Thoracic aorta (tissue), 2 donors: ENCODE measurements around the gene ARHGAP31. TPM values are rescaled to one million over a fixed set of nuclear protein-coding genes. Genes with fewer than 3 reads are reported as not detected.
"Not testable (repeated sequence)": the region's sequence is repeated elsewhere in the genome, so short reads cannot be mapped to it uniquely, and the experiment has no call there.

ENCODE experiments used
- ATAC-seq: fragments of 150-250 bp; one replicate; pipeline ENCODE4 v1.8.0; 2017; ENCODE audit warnings: low read depth; ENCODE audit not compliant: insufficient number of reproducible peaks, low FRiP score
- DNase-seq: peaks from one replicate; pipeline ENCODE4 v3.0.0-alpha.2; 2020; ENCODE audit warnings: low spot score
- H3K27ac ChIP-seq, 2 donors: fragments of 200-600 bp; sonication (generic); 1 replicate in 1 of 2; 2 replicates in 1 of 2; pipeline ENCODE4 v1.5.1; 2016; ENCODE audit warnings: mild to moderate bottlenecking in 2 of 2, moderate library complexity in 2 of 2
- H3K27me3 ChIP-seq: fragments of 200-600 bp; sonication (generic); replicated peaks from 2 replicates; pipeline ENCODE4 v1.6.0; 2016; ENCODE audit warnings: mild to moderate bottlenecking; ENCODE audit not compliant: insufficient read depth
- H3K36me3 ChIP-seq: fragments of 200-600 bp; sonication (generic); one replicate; pipeline ENCODE4 v1.5.1; 2016
- H3K4me1 ChIP-seq, 2 donors: fragments of 200-600 bp; sonication (generic); 1 replicate in 1 of 2; 2 replicates in 1 of 2; pipeline versions ENCODE4 v1.5.1 to v1.6.0; 2016; ENCODE audit warnings: low read depth in 2 of 2, mild to moderate bottlenecking in 1 of 2; ENCODE audit not compliant: control insufficient read depth in 1 of 2
- H3K4me3 ChIP-seq: fragments of 200-600 bp; sonication (generic); 2 replicates; pipeline ENCODE4 v1.5.1; 2016; ENCODE audit warnings: mild to moderate bottlenecking
- H3K9me3 ChIP-seq: fragments of 200-600 bp; sonication (generic); 2 replicates; pipeline ENCODE4 v1.5.1; 2016
- total RNA-seq, 2 donors: library from RNA; depleted of rRNA; stranded (reverse); fragments of >200 nt; gene quantifications; one replicate each; pipeline versions ENCODE4 v1.1.0 to v1.2.3, GENCODE V29; 2016
- TF ChIP-seq, protein P1 (sequence below): fragments of 200-600 bp; sonication (generic); IDR thresholded peaks from one replicate; pipeline ENCODE4 v1.5.1; 2019; ENCODE audit warnings: antibody characterized with exemption

The ARHGAP31 gene
- total RNA-seq, 2 donors from 2014 or later = 20.8 to 33.6 TPM

- ATAC-seq (no peak), DNase-seq (no peak)
- Histone ChIP-seq H3K9me3 (no peaks in the 10 kb centered on the region), H3K36me3 (no peaks in the 10 kb centered on the region), H3K27me3 (no peaks in the 10 kb centered on the region), H3K27ac (no peak overlapping the region), H3K4me3 (no peak overlapping the region), H3K4me1 (no peaks in the 10 kb centered on the region)
- TF ChIP-seq, protein P1, sequence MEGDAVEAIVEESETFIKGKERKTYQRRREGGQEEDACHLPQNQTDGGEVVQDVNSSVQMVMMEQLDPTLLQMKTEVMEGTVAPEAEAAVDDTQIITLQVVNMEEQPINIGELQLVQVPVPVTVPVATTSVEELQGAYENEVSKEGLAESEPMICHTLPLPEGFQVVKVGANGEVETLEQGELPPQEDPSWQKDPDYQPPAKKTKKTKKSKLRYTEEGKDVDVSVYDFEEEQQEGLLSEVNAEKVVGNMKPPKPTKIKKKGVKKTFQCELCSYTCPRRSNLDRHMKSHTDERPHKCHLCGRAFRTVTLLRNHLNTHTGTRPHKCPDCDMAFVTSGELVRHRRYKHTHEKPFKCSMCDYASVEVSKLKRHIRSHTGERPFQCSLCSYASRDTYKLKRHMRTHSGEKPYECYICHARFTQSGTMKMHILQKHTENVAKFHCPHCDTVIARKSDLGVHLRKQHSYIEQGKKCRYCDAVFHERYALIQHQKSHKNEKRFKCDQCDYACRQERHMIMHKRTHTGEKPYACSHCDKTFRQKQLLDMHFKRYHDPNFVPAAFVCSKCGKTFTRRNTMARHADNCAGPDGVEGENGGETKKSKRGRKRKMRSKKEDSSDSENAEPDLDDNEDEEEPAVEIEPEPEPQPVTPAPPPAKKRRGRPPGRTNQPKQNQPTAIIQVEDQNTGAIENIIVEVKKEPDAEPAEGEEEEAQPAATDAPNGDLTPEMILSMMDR = no peak
Observed at GRCh38 chr3:119336823-119337222, 42.6 kb downstream of the ARHGAP31 start.

- not testable (repeated sequence) for H3K9me3 ChIP-seq, H3K27me3 ChIP-seq, H3K27ac ChIP-seq, H3K36me3 ChIP-seq, DNase-seq, H3K4me3 ChIP-seq, ATAC-seq, H3K4me1 ChIP-seq
Observed at GRCh38 chr3:119337407-119337806, 43.2 kb downstream of the ARHGAP31 start.

DNA sequence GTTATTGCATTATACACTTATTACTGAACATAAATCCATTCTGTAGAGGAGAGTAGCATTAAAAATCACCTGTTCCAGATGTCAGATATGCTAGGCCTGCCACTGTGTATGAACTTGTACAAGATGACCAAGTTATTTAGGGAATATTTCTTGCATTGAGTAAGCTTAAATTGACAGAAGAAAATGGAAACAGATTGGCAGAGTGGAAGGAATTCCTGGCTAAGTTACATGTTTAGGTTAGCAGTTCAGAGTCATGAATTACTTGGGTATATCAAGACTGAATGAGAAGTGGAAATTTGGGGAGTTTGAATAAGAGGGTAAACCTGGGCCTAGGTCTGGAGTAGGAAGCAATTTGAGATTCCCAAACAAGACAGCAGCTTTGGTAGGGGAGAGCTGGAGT is 44.6 kb downstream of the ARHGAP31 start:
- H3K27ac ChIP-seq = no peak overlapping the region
- DNase-seq (no peak), ATAC-seq (no peak)
- TF ChIP-seq, protein P1 = no peak
- no peaks in the 10 kb centered on the region for H3K27me3 ChIP-seq
- no peaks in the 10 kb centered on the region for H3K36me3 ChIP-seq
- no peak overlapping the region for H3K4me3 ChIP-seq
- H3K4me1 ChIP-seq = no peaks in the 10 kb centered on the region
- H3K9me3 ChIP-seq = no peaks in the 10 kb centered on the region

DNA sequence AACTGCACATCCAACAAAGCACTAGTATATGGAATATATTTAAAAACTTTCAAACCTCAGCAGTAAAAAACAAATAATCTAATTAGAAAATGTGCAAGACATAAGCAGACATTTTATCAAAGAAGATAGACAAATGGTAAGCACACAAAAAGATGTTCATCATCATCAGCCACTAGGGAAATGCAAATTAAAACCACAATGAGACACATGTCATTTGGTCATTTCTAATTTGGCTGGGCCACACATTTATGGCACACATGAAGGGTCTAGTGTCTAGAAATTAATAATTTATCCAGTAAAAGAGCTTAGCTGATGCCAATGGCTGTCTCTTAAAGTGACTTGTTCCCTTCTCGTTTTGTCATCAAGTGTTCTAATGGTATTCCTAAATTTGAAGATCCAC is 45.8 kb downstream of the ARHGAP31 start:
- Histone ChIP-seq H3K36me3 (no peaks in the 10 kb centered on the region), H3K4me1 (no peaks in the 10 kb centered on the region), H3K9me3 (no peaks in the 10 kb centered on the region), H3K27me3 (no peaks in the 10 kb centered on the region), H3K27ac (no peak overlapping the region), H3K4me3 (no peak overlapping the region)
- TF ChIP-seq, protein P1 = no peak
- ATAC-seq = no peak
- DNase-seq = no peak

- Histone ChIP-seq H3K27me3 (no peaks in the 10 kb centered on the region), H3K27ac (no peak overlapping the region), H3K4me1 (no peaks in the 10 kb centered on the region), H3K36me3 (no peaks in the 10 kb centered on the region), H3K4me3 (no peak overlapping the region), H3K9me3 (no peaks in the 10 kb centered on the region)
- DNase-seq (no peak), ATAC-seq (no peak)
- TF ChIP-seq, protein P1 = no peak
Observed at GRCh38 chr3:119340446-119340845, 46.3 kb downstream of the ARHGAP31 start.

GRCh38 chr3:119342176-119342575 is 48.0 kb downstream of the ARHGAP31 start:
- DNase-seq (no peak), ATAC-seq (no peak)
- H3K9me3 ChIP-seq = no peaks in the 10 kb centered on the region
- TF ChIP-seq, protein P1 = no peak
- no peak overlapping the region for H3K27ac ChIP-seq
- H3K4me1 ChIP-seq = no peaks in the 10 kb centered on the region
- H3K4me3 ChIP-seq = no peak overlapping the region
- H3K27me3 ChIP-seq = no peaks in the 10 kb centered on the region
- no peaks in the 10 kb centered on the region for H3K36me3 ChIP-seq
